Lower leg skin (tissue), 4 donors: Measurements from ENCODE around the gene KRTAP10-6. TPM values are rescaled to one million over a fixed set of nuclear protein-coding genes. Genes with fewer than 3 reads are reported as not detected.
"Not testable (repeated sequence)": the region's sequence is repeated elsewhere in the genome, so short reads cannot be mapped to it uniquely, and the experiment has no call there.

Experiments used
- DNase-seq, 2 donors: peaks; one replicate each; pipeline ENCODE4 v3.0.0-alpha.2; 2019; ENCODE audit warnings: low spot score in 2 of 2
- H3K4me3 ChIP-seq: fragments of 200-600 bp; sonication (generic); 2 replicates; pipeline ENCODE4 v1.5.1; 2017; ENCODE audit warnings: mild to moderate bottlenecking, low read depth; ENCODE audit not compliant: poor library complexity, severe bottlenecking
- CTCF ChIP-seq, 3 donors: fragments of 450-650 bp; IDR thresholded peaks; one replicate each; pipeline ENCODE4 v1.5.1; 2016; ENCODE audit warnings: antibody characterized with exemption in 3 of 3, mild to moderate bottlenecking in 3 of 3, moderate library complexity in 2 of 3
- POLR2A ChIP-seq, 2 donors: fragments of 450-650 bp; IDR thresholded peaks; one replicate each; pipeline ENCODE4 v1.6.1; 2016 to 2017; ENCODE audit warnings: antibody characterized with exemption in 2 of 2, mild to moderate bottlenecking in 1 of 2, moderate library complexity in 1 of 2
- WGBS, 2 donors: methylation state at CpG; one replicate each; pipeline ENCODE4 v1.1.5; 2018; 5-methylcytosine and 5-hydroxymethylcytosine counted together
- intact Hi-C: fragments of 100-400 bp; cut with DNase I; formaldehyde crosslinking; loops from one replicate; pipeline ENCODE4 v1.15.0; 2023; ENCODE audit warnings: low total_unique reads
- total RNA-seq, 4 donors: library from RNA; depleted of rRNA; stranded (reverse); fragments of >200 nt; gene quantifications; one replicate each; pipeline ENCODE4 v1.1.0, GENCODE V29; 2016

The KRTAP10-6 gene
- total RNA-seq, result 1 to 10 TPM in 1 of 4 donors, not detected in 3; 1.3 TPM

DNA sequence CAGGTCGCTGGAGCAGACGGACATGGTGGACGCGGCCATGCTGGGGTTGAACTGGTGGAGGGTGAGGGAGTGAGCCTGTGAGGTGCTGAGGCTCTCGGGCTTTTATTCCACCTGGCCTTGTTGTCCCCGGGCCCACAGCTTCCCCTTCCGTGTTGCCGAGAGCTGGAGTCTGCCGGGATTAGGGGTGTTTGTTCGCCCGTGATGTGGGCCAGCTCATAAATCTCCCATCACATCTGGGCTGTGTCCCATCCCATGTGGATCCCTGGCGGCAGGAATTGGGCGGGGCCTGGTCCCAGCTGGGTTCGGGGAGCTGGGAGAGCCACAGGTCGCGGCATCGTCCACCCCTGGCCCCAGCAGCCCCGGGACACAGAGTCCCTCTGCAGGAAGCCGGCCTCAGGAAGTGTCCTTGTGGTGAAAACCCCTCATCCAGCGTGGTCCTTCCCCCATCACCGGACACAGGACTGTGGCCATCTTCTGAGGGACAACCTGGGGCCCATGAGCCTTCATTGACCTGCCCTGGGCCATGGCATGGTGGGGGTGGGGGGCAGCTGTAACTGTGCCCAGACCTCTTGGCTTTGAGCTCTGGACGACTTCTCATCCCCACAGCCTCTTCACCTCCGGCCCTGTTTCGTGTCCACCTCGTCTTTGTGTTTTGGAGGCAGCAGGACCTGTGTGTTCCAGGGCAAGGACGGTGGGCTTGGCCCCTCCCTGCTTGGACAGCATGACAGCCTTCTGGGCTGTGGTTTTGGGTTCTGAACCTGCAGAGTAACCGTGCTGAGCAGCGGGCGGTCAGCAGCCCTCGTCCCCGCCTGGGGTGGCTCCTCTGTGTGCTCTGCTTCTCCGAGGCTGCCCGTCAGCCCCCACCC lies at the start of gene KRTAP10-6:
Gene KRTAP10-6, minus strand, starts transcription at position 60 of the 866 bp plus-strand sequence. Its CDS starts 21 bp downstream, at position 39.
- no peak for TF ChIP-seq POLR2A (IDR thresholded peaks at IDR 0.05)
- no peak for TF ChIP-seq CTCF (IDR thresholded peaks at IDR 0.05)
- 51 to 52% methylated on average over 27 to 32 of the region's 33 CpGs for WGBS, 2 donors
- intact Hi-C loops, result no loop called here

DNA sequence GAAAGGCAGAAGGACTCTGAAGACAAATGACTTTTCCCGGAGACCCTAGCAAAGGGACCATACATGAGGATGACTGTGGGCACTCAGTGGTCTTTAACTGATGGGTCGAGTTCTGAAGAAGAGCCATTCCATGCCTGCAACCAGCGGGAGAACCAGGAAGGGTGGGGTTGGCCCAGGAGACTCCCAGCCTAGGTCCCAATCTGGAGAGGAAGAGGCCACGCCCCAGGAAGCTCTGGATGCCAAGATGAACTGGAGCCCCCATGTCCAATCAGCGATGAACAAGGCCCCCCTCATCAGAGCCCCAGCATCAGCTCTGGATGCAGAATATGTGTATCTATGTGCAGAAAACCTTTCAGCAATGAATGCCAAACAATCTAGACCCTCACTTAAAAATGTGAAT lies 48.5 kb upstream of the KRTAP10-6 start:
- peak in 1 of 2 donors; percentile 2 for DNase-seq
- WGBS, 2 donors, result 90 to 92% methylated on average over 5 of the region's 5 CpGs
- no peak for TF ChIP-seq POLR2A (IDR thresholded peaks at IDR 0.05)
- intact Hi-C loops, result no loop called here
- H3K4me3 ChIP-seq, result no peak overlapping the region

More for the DNA sequence above, at the start of gene KRTAP10-6:
- no peak within 1 kb of the TSS for H3K4me3 ChIP-seq
- DNase-seq, result peak in 1 of 2 donors; percentile 81

GRCh38 chr21:44639331-44639655 lies 47.0 kb upstream of the KRTAP10-6 start:
- DNase-seq, result peak in 1 of 2 donors; percentile 9
- no peak overlapping the region for H3K4me3 ChIP-seq
- TF ChIP-seq POLR2A (IDR thresholded peaks at IDR 0.05) (no peak), CTCF (IDR thresholded peaks at IDR 0.05) (no peak)
- intact Hi-C loops, result no loop called here
- 81 to 90% methylated on average over 12 of the region's 12 CpGs for WGBS, 2 donors

DNA sequence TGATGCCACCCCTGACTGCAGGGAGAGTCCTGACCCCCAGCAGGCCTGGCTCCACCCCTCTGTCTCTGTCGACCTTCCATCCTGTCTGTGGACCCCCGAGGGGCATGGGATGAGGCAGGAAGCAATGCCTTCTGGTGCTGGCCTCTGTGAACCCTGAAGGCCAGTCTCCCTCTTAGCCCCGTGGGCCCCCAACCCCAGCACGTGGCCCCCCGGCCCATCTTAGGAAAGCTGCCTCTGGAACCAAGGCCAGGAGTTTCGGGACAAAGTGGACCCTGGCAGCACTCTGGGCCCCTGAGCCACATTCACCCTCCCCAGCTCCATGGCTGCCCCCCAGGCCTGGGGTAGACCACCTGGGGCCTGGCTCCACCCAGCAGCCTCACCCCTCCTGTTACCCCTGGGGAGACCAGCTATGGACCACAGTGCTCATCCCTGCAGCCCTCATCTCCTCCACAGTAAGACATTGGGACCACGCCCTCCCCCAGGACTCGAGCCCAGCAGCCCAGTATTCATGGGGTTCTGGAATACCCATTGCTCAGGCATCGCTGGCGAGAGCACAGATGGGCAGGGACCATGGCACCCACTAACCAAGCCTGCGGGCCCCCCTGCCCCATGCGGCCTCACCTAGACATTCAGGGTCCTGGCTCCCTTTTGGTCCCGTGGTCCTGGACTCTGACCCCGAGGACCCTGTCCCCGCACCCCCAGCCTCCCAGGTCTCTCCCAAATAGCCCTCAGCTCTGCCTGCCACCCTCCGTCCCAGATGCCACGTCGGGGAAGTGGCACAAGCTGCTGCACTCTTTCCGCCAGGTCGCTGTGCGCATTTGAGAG lies 46.4 kb upstream of the KRTAP10-6 start:
- DNase-seq, H3K4me3 ChIP-seq, intact Hi-C loops: not testable (repeated sequence)
- WGBS, 2 donors, result 86 to 89% methylated on average over 15 to 17 of the region's 21 CpGs

DNA sequence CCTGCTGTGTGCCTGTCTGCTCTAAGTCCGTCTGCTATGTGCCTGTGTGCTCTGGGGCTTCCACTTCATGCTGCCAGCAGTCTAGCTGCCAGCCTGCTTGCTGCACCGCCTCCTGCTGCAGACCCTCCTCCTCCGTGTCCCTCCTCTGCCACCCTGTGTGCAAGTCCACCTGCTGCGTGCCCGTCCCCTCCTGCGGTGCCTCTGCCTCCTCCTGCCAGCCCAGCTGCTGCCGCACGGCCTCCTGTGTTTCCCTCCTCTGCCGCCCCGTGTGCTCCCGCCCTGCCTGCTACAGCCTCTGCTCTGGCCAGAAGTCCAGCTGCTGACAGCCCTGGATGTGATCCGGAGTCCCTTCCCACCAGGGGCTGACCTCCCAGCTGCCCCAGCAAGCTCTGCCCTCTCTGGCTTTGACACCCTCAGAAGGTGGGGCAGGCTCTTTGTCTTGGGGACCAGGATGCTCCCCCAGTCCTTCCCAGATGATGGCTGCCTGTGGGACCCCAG lies 45.6 kb upstream of the KRTAP10-6 start:
- peak in 1 of 2 donors; percentile 54 for DNase-seq
- intact Hi-C loops, result not testable (repeated sequence)
- 73 to 75% methylated on average over 11 of the region's 12 CpGs for whole genome bisulfite sequencing, 2 donors

GRCh38 chr21:44637018-44637850 lies 44.9 kb upstream of the KRTAP10-6 start, which contains the start of gene KRTAP10-10:
Gene KRTAP10-10, plus strand, starts transcription at chr21:44637356. Its CDS starts 62 bp downstream, at chr21:44637418.
- TF ChIP-seq POLR2A (IDR thresholded peaks at IDR 0.05) (no peak), CTCF (IDR thresholded peaks at IDR 0.05) (no peak)
- no peak within 1 kb of the TSS for H3K4me3 ChIP-seq
- WGBS, 2 donors, result 53 to 56% methylated on average over 21 of the region's 21 CpGs
- peak in 1 of 2 donors; percentile 68 for DNase-seq
- intact Hi-C loops, result no loop called here

More for the DNA sequence above, 45.6 kb upstream of the KRTAP10-6 start:
- not testable (repeated sequence) for H3K4me3 ChIP-seq
